ENCODE measurements around the gene NPPA.
A peak's percentile ranks its signal among the peaks of the same experiment; 100 is the strongest.

NPPA gene

GRCh38 chr1:11841245-11842153, 6.1 kb downstream of the NPPA start:
- DNase-seq: peak; percentile 49

DNA sequence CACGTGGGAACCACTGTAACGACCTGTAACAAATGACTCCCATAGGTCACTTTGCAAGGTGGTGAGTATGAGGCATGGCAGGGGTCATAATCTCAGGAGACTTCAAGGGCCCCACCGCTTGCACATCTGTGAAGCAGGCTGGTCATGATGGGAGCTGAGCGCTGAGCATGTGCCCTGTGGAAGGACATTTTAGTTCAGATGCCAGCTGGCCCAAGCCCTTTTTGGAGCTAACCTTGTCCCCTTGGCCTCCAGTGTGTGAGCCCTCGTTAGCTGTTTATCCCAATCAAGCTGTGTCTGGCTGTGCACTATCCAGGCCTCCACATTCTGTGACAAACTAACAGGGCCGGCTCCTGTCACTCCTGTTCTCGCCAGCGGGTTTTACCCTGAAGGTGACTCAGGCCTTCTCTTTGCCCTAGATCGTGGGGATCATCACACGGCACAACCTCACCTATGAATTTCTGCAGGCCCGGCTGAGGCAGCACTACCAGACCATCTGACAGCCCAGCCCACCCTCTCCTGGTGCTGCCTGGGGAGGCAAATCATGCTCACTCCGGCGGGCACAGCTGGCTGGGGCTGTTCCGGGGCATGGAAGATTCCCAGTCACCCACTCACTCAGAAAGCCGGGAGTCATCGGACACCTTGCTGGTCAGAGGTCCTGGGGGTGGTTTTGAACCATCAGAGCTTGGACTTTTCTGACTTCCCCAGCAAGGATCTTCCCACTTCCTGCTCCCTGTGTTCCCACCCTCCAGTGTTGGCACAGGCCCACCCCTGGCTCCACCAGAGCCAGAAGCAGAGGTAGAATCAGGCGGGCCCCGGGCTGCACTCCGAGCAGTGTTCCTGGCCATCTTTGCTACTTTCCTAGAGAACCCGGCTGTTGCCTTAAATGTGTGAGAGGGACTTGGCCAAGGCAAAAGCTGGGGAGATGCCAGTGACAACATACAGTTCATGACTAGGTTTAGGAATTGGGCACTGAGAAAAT, 7.6 kb downstream of the NPPA start:
- DNase-seq: no peak

GRCh38 chr1:11838349-11839272, 9.0 kb downstream of the NPPA start:
- DNase-seq: peak; percentile 74

GRCh38 chr1:11837767-11838348, 9.7 kb downstream of the NPPA start:
- DNase-seq: no peak

- DNase-seq: no peak
Observed at GRCh38 chr1:11836955-11837766, 10.4 kb downstream of the NPPA start.

GRCh38 chr1:11835441-11836225, 11.9 kb downstream of the NPPA start:
- no peak for DNase-seq

GRCh38 chr1:11833900-11834299, 13.7 kb downstream of the NPPA start:
- no peak for DNase-seq

GRCh38 chr1:11833497-11833896, 14.1 kb downstream of the NPPA start:
- DNase-seq: no peak

GRCh38 chr1:11831945-11832725, 15.4 kb downstream of the NPPA start:
- DNase-seq: no peak

GRCh38 chr1:11828511-11828910, 19.1 kb downstream of the NPPA start:
- no peak for DNase-seq

DNA sequence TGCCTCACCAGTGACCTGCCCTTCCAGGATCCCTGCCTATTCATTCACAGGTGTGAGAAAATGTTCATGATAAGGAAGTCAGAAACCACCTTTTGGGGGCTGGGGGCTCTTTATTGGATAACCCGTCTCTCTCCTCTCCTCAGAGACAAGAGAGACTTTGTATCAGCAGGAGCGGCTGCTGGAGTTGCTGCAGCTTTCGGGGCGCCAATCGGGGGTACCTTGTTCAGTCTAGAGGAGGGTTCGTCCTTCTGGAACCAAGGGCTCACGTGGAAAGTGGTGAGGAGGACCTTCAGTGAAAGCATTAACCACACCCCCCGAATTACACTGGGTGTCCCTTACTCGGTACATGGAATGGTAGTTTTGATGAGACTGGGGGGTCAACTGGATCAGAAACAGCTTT, 20.6 kb downstream of the NPPA start:
- DNase-seq: no peak

GRCh38 chr1:11825131-11825530, 22.5 kb downstream of the NPPA start:
- DNase-seq: no peak

- no peak for DNase-seq
Observed at GRCh38 chr1:11823366-11824137, 24.0 kb downstream of the NPPA start.

- DNase-seq: no peak
Observed at GRCh38 chr1:11822091-11822490, 25.5 kb downstream of the NPPA start.

- DNase-seq: no peak
Observed at GRCh38 chr1:11817192-11817591, 30.4 kb downstream of the NPPA start.

- peak; percentile 33 for DNase-seq
Observed at GRCh38 chr1:11813021-11813420, 34.6 kb downstream of the NPPA start.

DNA sequence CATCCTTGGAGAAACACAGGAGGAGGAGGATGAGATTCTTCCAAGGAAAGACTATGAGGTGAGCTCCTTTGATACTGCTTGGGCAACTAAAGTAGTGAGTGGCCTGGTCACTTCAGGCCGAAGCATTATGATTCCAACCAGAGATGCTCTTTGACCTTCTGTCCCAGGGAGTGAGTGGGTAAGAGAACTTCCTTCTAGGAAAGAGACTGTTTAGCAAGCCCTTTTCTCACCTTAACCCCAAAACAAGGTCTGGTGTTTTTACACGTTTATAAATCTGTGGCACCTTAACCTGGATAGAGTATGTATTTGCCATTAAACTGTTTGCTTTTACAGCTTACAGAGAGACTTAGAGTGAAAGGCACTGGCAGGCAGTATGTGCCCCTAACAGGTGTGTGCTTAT, 40.5 kb downstream of the NPPA start:
- no peak for DNase-seq

DNA sequence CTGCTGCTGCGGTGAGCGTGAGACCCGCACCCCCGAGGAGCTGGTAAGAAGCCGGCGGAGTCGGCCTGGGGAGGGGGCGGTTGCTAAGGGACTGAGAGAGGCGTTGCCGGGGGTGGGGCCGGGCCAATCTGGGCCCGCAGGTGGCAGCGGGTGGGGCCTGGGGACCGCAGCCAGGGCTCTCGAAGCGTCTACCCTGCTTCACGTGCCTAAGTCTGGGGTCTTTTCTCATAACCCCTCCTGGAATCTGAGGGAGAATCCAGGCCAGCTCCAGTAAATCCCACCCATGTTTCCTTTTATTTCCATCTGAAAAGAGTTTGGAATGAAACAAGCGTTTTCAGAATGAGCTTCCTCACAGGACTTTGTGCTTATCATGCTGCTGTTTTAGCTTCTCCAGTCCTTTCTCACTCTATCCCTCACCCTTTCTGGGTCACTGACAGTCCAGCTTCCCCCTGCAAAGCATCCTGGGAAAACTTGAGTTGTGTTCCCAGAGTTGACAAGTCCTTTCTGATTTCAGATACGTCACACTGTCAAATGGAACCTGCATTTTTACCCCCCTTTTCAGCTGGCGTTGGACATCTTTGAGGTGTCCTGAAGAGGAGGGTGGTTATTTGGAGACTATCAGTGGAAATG, 41.2 kb downstream of the NPPA start:
- DNase-seq: peak; percentile 50
